Fibroblast of lung (primary cell): ENCODE measurements around the gene PCSK5.

Experiments used
- CTCF ChIP-seq, 2 donors: IDR thresholded peaks in 1 of 2; conservative IDR thresholded peaks in 1 of 2; 1 replicate in 1 of 2; 2 replicates in 1 of 2; pipeline ENCODE4 v1.5.1; 2011 to 2012; ENCODE audit warnings: low read length in 2 of 2, control low read depth in 1 of 2, inconsistent platforms in 1 of 2, low read depth in 1 of 2, mild to moderate bottlenecking in 1 of 2
- EZH2 ChIP-seq: IDR thresholded peaks from 2 replicates; pipeline ENCODE4 v1.5.1; 2012; ENCODE audit warnings: low read length, control low read depth, mild to moderate bottlenecking; ENCODE audit errors: missing control alignments

GRCh38 chr9:75914002-75914401 lies 23.5 kb downstream of the PCSK5 start:
- TF ChIP-seq CTCF (conservative IDR thresholded peaks at IDR 0.05 in 1 of 2, IDR thresholded peaks at IDR 0.05 in 1 of 2; ENCODE audit: low read depth in 1 of 2, low read length in 2 of 2) (no peak), EZH2 (no peak)
